ENCODE data around the gene FKBP2.

- TF ChIP-seq EZH2 (IDR thresholded peaks at IDR 0.05) (no peak), POLR2AphosphoS5 (IDR thresholded peaks at IDR 0.05; ENCODE audit: borderline replicate concordance, low read depth, low read length) (peak; percentile 78)
Observed at GRCh38 chr11:64230171-64230984, 10.5 kb upstream of the FKBP2 start, which contains the start of gene DNAJC4.

Data from SK-N-MC (cell line).